ENCODE data around the gene GTPBP1. TPM values are rescaled to one million over a fixed set of nuclear protein-coding genes. Genes with fewer than 3 reads are reported as not detected.

GTPBP1 gene
- total RNA-seq, 1 donor = 35.4 TPM

- DNase-seq (ENCODE audit: low read depth) = peak; percentile 83
- peak; percentile 52 for TF ChIP-seq CTCF (IDR thresholded peaks at IDR 0.05; ENCODE audit: insufficient read depth, low read depth, low read length)
- H3K4me3 ChIP-seq (ENCODE audit: low read depth, low read length) = peak within 1 kb of the TSS; percentile 87
These were observed 24.0 kb upstream of the GTPBP1 start, which contains the start of gene TOMM22 for GRCh38 chr22:38681582-38682335. Gene TOMM22, plus strand, starts transcription at chr22:38681957. Its CDS starts 22 bp downstream, at chr22:38681979.

- no peak overlapping the region for H3K4me3 ChIP-seq (ENCODE audit: low read depth, low read length)
- TF ChIP-seq CTCF (IDR thresholded peaks at IDR 0.05; ENCODE audit: insufficient read depth, low read depth, low read length) = no peak
- DNase-seq (ENCODE audit: low read depth) = no peak
These were observed 20.8 kb upstream of the GTPBP1 start for GRCh38 chr22:38684895-38685294.

GRCh38 chr22:38685761-38686160 lies 20.0 kb upstream of the GTPBP1 start:
- TF ChIP-seq CTCF (IDR thresholded peaks at IDR 0.05; ENCODE audit: insufficient read depth, low read depth, low read length) = no peak
- H3K4me3 ChIP-seq (ENCODE audit: low read depth, low read length) = no peak overlapping the region
- DNase-seq (ENCODE audit: low read depth) = no peak

GRCh38 chr22:38689651-38690050 lies 16.1 kb upstream of the GTPBP1 start:
- no peak for DNase-seq (ENCODE audit: low read depth)
- no peak overlapping the region for H3K4me3 ChIP-seq (ENCODE audit: low read depth, low read length)
- no peak for TF ChIP-seq CTCF (IDR thresholded peaks at IDR 0.05; ENCODE audit: insufficient read depth, low read depth, low read length)

GRCh38 chr22:38694049-38694448 lies 11.7 kb upstream of the GTPBP1 start:
- peak; percentile 86 for DNase-seq (ENCODE audit: low read depth)
- no peak for TF ChIP-seq CTCF (IDR thresholded peaks at IDR 0.05; ENCODE audit: insufficient read depth, low read depth, low read length)
- no peak overlapping the region for H3K4me3 ChIP-seq (ENCODE audit: low read depth, low read length)

- no peak for TF ChIP-seq CTCF (IDR thresholded peaks at IDR 0.05; ENCODE audit: insufficient read depth, low read depth, low read length)
- no peak overlapping the region for H3K4me3 ChIP-seq (ENCODE audit: low read depth, low read length)
- DNase-seq (ENCODE audit: low read depth) = peak; percentile 33
These were observed 10.8 kb upstream of the GTPBP1 start for GRCh38 chr22:38694940-38695339.

Data from fibroblast of villous mesenchyme (primary cell).